Transverse colon (tissue), 4 donors: ENCODE data around the gene MAFG. TPM values are rescaled to one million over a fixed set of nuclear protein-coding genes. Genes with fewer than 3 reads are reported as not detected.

Experiments
- DNase-seq: peaks from one replicate; pipeline ENCODE4 v3.0.0-alpha.2; 2019
- H3K27ac ChIP-seq, 4 donors: fragments of 200-600 bp; sonication (generic); 2 replicates each; pipeline ENCODE4 v1.5.1; 2016 to 2018; ENCODE audit warnings: inconsistent platforms in 4 of 4
- H3K27me3 ChIP-seq: fragments of 200-600 bp; sonication (generic); 2 replicates; pipeline ENCODE4 v1.5.1; 2017; ENCODE audit warnings: inconsistent platforms
- H3K36me3 ChIP-seq, 4 donors: fragments of 200-600 bp; sonication (generic); 2 replicates each; pipeline ENCODE4 v1.5.1; 2017 to 2019; ENCODE audit warnings: inconsistent platforms in 4 of 4
- H3K4me1 ChIP-seq, 4 donors: fragments of 200-600 bp; sonication (generic); 2 replicates each; pipeline ENCODE4 v1.5.1; 2017 to 2020; ENCODE audit warnings: inconsistent platforms in 4 of 4
- H3K4me3 ChIP-seq, 4 donors: fragments of 200-600 bp; sonication (generic); 1 replicate in 1 of 4; 2 replicates in 3 of 4; pipeline versions ENCODE4 v1.5.1 to v1.6.1; 2017 to 2019; ENCODE audit warnings: inconsistent platforms in 4 of 4
- H3K9me3 ChIP-seq, 2 donors: fragments of 200-600 bp; sonication (generic); 2 replicates each; pipeline ENCODE4 v1.5.1; 2017 to 2019; ENCODE audit warnings: inconsistent platforms in 2 of 2
- EP300 ChIP-seq: sonication (generic); formaldehyde crosslinking; IDR thresholded peaks from one replicate; pipeline ENCODE4 v1.6.1; 2017; ENCODE audit warnings: antibody characterized with exemption, low read depth
- POLR2A ChIP-seq: fragments of 450-650 bp; IDR thresholded peaks from one replicate; pipeline ENCODE4 v1.6.1; 2016; ENCODE audit warnings: antibody characterized with exemption, mild to moderate bottlenecking, moderate library complexity
- POLR2AphosphoS5 ChIP-seq, 3 donors: sonication (generic); formaldehyde crosslinking; IDR thresholded peaks; one replicate each; pipeline ENCODE4 v1.6.1; 2016; ENCODE audit warnings: antibody characterized with exemption in 3 of 3
- WGBS, 2 donors: methylation state at CpG; one replicate each; pipeline ENCODE4 v1.1.5; 2018; ENCODE audit warnings: low coverage in 1 of 2; 5-methylcytosine and 5-hydroxymethylcytosine counted together
- in situ Hi-C, 4 donors: fragments of 200-750 bp; cut with MboI; loops; one replicate each; pipeline versions ENCODE4 v1.15.0 to v1.15.1; 2017; ENCODE audit warnings: low sequenced_read_pairs in 3 of 4, low pct_ligation_motif_present in 1 of 4, low pct_unique_long_range_greater_than_20kb in 1 of 4
- intact Hi-C: fragments of 100-400 bp; cut with DNase I; formaldehyde crosslinking; loops from one replicate; pipeline ENCODE4 v1.15.1; 2023; ENCODE audit warnings: low total_unique reads
- total RNA-seq, 4 donors: library from RNA; depleted of rRNA; stranded (reverse); fragments of >200 nt; gene quantifications; one replicate each; pipeline ENCODE4 v1.1.0, GENCODE V29; 2016
- TF ChIP-seq, protein P1 (sequence below), 5 experiments: fragments of 200-600 bp in 3 of 5; fragments of 450-650 bp in 2 of 5; sonication (generic) in 3 of 5; IDR thresholded peaks; 1 replicate in 2 of 5; 2 replicates in 3 of 5; pipeline ENCODE4 v1.5.1; 2016 to 2017; ENCODE audit warnings: antibody characterized with exemption in 5 of 5, inconsistent platforms in 3 of 5, mild to moderate bottlenecking in 2 of 5, moderate library complexity in 1 of 5

MAFG gene
- total RNA-seq, 4 donors from 2014 or later, result 22.4 to 34.4 (median 24.3) TPM

DNA sequence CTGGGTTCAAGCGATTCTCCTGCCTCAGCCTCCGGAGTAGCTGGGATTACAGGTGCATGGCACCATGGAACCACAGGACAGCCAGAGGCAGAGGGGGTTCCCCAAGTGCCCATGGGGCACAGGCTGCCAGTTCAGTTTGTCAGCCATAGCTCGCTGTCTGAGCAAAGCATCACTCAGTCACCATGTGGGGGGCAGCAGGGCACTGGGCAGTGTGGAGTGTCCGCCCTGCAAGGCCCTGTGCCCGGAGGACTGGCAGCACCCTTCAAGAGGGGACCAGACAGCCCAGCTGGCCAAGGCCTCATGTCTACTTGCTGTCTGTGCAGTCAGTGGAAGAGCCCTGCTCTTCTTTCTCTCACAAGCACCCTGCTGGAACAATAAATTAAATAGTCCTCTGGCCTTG, 42.6 kb downstream of the MAFG start:
- peaks cover 0 to 36% (median 13%) of the 10 kb centered on the region in 4 donors for H3K36me3 ChIP-seq
- DNase-seq, result no peak
- no peak overlapping the region for H3K27ac ChIP-seq
- no peaks in the 10 kb centered on the region for H3K9me3 ChIP-seq
- no peaks in the 10 kb centered on the region for H3K27me3 ChIP-seq
- TF ChIP-seq, protein P1, sequence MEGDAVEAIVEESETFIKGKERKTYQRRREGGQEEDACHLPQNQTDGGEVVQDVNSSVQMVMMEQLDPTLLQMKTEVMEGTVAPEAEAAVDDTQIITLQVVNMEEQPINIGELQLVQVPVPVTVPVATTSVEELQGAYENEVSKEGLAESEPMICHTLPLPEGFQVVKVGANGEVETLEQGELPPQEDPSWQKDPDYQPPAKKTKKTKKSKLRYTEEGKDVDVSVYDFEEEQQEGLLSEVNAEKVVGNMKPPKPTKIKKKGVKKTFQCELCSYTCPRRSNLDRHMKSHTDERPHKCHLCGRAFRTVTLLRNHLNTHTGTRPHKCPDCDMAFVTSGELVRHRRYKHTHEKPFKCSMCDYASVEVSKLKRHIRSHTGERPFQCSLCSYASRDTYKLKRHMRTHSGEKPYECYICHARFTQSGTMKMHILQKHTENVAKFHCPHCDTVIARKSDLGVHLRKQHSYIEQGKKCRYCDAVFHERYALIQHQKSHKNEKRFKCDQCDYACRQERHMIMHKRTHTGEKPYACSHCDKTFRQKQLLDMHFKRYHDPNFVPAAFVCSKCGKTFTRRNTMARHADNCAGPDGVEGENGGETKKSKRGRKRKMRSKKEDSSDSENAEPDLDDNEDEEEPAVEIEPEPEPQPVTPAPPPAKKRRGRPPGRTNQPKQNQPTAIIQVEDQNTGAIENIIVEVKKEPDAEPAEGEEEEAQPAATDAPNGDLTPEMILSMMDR (IDR thresholded peaks at IDR 0.05), result no peak
- TF ChIP-seq POLR2AphosphoS5 (IDR thresholded peaks at IDR 0.05) (no peak), POLR2A (no peak), EP300 (no peak)
- H3K4me1 ChIP-seq, result peaks cover 1 to 7% (median 6%) of the 10 kb centered on the region in 4 donors
- H3K4me3 ChIP-seq, result no peak overlapping the region
- WGBS, 2 donors, result 92 to 100% methylated on average over 1 to 5 of the region's 5 CpGs
- intact Hi-C loops, result no loop called here
- in situ Hi-C loops, result no loop called here

DNA sequence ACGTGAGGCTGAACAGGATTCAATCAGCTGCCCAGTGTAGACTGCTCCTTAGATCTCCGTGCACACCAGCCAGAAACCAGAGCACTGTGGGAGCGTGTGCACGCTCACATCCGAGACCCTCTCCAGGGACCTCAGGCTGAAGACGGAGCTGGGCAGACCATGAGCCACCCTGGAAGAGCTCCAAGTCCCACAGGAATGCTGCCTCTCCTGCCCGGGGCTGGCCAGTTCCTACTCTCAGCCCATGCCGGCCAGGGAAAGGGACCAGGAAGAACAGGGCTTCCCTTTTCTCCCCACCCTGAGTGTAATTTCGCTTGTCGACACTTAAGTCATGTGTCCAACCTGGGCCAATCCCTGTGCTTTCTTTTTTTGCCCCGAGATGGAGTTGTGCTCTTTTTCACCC, 43.0 kb downstream of the MAFG start:
- peaks cover 0 to 3% (median 1%) of the 10 kb centered on the region in 4 donors for H3K4me1 ChIP-seq
- H3K4me3 ChIP-seq, result no peak overlapping the region
- intact Hi-C loops (no loop called here), in situ Hi-C loops (no loop called here)
- TF ChIP-seq, protein P1 (IDR thresholded peaks at IDR 0.05), result no peak
- TF ChIP-seq EP300, result no peak
- TF ChIP-seq POLR2AphosphoS5 (IDR thresholded peaks at IDR 0.05), result no peak
- WGBS, 2 donors, result 53 to 75% methylated on average over 2 to 11 of the region's 11 CpGs
- no peaks in the 10 kb centered on the region for H3K9me3 ChIP-seq
- no peak overlapping the region for H3K27ac ChIP-seq
- no peak for DNase-seq
- H3K27me3 ChIP-seq, result no peaks in the 10 kb centered on the region
- H3K36me3 ChIP-seq, result peaks cover 0 to 33% (median 13%) of the 10 kb centered on the region in 4 donors

GRCh38 chr17:81879121-81879520, 48.4 kb downstream of the MAFG start:
- WGBS, 2 donors, result 56 to 89% methylated on average over 2 to 5 of the region's 5 CpGs
- intact Hi-C loops, result no loop called here

GRCh38 chr17:81878294-81878693, 49.2 kb downstream of the MAFG start:
- no peak overlapping the region for H3K27ac ChIP-seq
- TF ChIP-seq POLR2AphosphoS5 (IDR thresholded peaks at IDR 0.05), result no peak
- TF ChIP-seq, protein P1 (IDR thresholded peaks at IDR 0.05), result no peak
- no peak for TF ChIP-seq EP300
- TF ChIP-seq POLR2A, result no peak
- in situ Hi-C loops, result no loop called here
- intact Hi-C loops, result no loop called here
- H3K27me3 ChIP-seq, result no peaks in the 10 kb centered on the region
- H3K9me3 ChIP-seq, result no peaks in the 10 kb centered on the region
- DNase-seq, result no peak
- 85 to 91% methylated on average over 3 of the region's 3 CpGs for WGBS, 2 donors
- no peaks in the 10 kb centered on the region for H3K4me1 ChIP-seq
- H3K36me3 ChIP-seq, result peaks cover 0 to 8% (median 0%) of the 10 kb centered on the region in 4 donors
- no peak overlapping the region for H3K4me3 ChIP-seq

More at GRCh38 chr17:81879121-81879520, 48.4 kb downstream of the MAFG start:
- Histone ChIP-seq H3K27me3 (no peaks in the 10 kb centered on the region), H3K4me1 (no peaks in the 10 kb centered on the region), H3K9me3 (no peaks in the 10 kb centered on the region), H3K27ac (no peak overlapping the region), H3K36me3 (peaks cover 0 to 16% (median 0%) of the 10 kb centered on the region in 4 donors), H3K4me3 (no peak overlapping the region)
- in situ Hi-C loops, result no loop called here
- no peak for DNase-seq
- no peak for TF ChIP-seq EP300
- TF ChIP-seq POLR2A, result no peak
- TF ChIP-seq, protein P1 (IDR thresholded peaks at IDR 0.05), result no peak
- TF ChIP-seq POLR2AphosphoS5 (IDR thresholded peaks at IDR 0.05), result no peak
